CD4-positive, alpha-beta T cell treated with Interleukin-12 subunit alpha and Interleukin-12 subunit beta, for 1 hour (primary cell): ENCODE measurements around the gene STPG3.
"Not testable (repeated sequence)": the region's sequence is repeated elsewhere in the genome, so short reads cannot be mapped to it uniquely, and the experiment has no call there.

ENCODE experiments used
- DNase-seq: peaks from one replicate; pipeline ENCODE4 v3.0.0-alpha.2; 2020

Gene STPG3

GRCh38 chr9:137247135-137247915, 3.8 kb upstream of the STPG3 start:
- DNase-seq = no peak

- DNase-seq = no peak
Measured at GRCh38 chr9:137247916-137248175, 3.2 kb upstream of the STPG3 start.

- DNase-seq = no peak
Measured at GRCh38 chr9:137250329-137251193, 525 bp upstream of the STPG3 start.

- no peak for DNase-seq
Measured at GRCh38 chr9:137251490-137252268, 593 bp downstream of the STPG3 start.

GRCh38 chr9:137252555-137253506, 1.7 kb downstream of the STPG3 start:
- no peak for DNase-seq

GRCh38 chr9:137253717-137254623, 2.9 kb downstream of the STPG3 start:
- DNase-seq = no peak

- peak; percentile 96 for DNase-seq
Measured at GRCh38 chr9:137254624-137255447, 3.8 kb downstream of the STPG3 start, which contains the start of gene NELFB. NELFB (plus strand) TSS chr9:137255327.

GRCh38 chr9:137255448-137256114, 4.5 kb downstream of the STPG3 start:
- no peak for DNase-seq

GRCh38 chr9:137256362-137256761, 5.3 kb downstream of the STPG3 start:
- DNase-seq = no peak

GRCh38 chr9:137256856-137257255, 5.8 kb downstream of the STPG3 start:
- DNase-seq = no peak

- DNase-seq = not testable (repeated sequence)
Measured at GRCh38 chr9:137262173-137262908, 11.3 kb downstream of the STPG3 start.

GRCh38 chr9:137262909-137263285, 11.8 kb downstream of the STPG3 start:
- DNase-seq = no peak

GRCh38 chr9:137263506-137263905, 12.4 kb downstream of the STPG3 start:
- DNase-seq = no peak

GRCh38 chr9:137264067-137264466, 13.0 kb downstream of the STPG3 start:
- DNase-seq = no peak

- no peak for DNase-seq
Measured at GRCh38 chr9:137265496-137266161, 14.5 kb downstream of the STPG3 start.

GRCh38 chr9:137266162-137266527, 15.1 kb downstream of the STPG3 start:
- DNase-seq = no peak

GRCh38 chr9:137266585-137267453, 15.7 kb downstream of the STPG3 start:
- DNase-seq = no peak
